Mucosa of descending colon (tissue), 3 donors: ENCODE data around the gene EIPR1. TPM values are rescaled to one million over a fixed set of nuclear protein-coding genes. Genes with fewer than 3 reads are reported as not detected.

Experiments
- ATAC-seq: fragments of 200-7000 bp; cut with Tn5 transposase; one replicate; pipeline ENCODE4 v1.9.1; 2020; ENCODE audit warnings: mild to moderate bottlenecking, moderate library complexity
- DNase-seq, 3 donors: peaks; one replicate each; pipeline ENCODE4 v3.0.0-alpha.2; 2020
- H3K36me3 ChIP-seq: fragments of 200-600 bp; one replicate; pipeline ENCODE4 v1.8.0; 2021; ENCODE audit warnings: low read depth, mild to moderate bottlenecking
- H3K4me1 ChIP-seq: fragments of 200-600 bp; one replicate; pipeline ENCODE4 v1.8.0; 2021; ENCODE audit warnings: low read depth, mild to moderate bottlenecking
- H3K4me3 ChIP-seq: fragments of 200-600 bp; one replicate; pipeline ENCODE4 v1.8.0; 2021; ENCODE audit warnings: mild to moderate bottlenecking
- H3K9me3 ChIP-seq: fragments of 200-600 bp; one replicate; pipeline ENCODE4 v1.8.0; 2021; ENCODE audit warnings: mild to moderate bottlenecking
- CTCF ChIP-seq: fragments of 200-600 bp; IDR thresholded peaks from one replicate; pipeline ENCODE4 v1.8.0; 2022; ENCODE audit warnings: antibody characterized with exemption, mild to moderate bottlenecking
- intact Hi-C, 2 donors: fragments of 100-400 bp; cut with DNase I in 1 of 2; cut with micrococcal nuclease in 1 of 2; formaldehyde crosslinking; loops; one replicate each; pipeline versions ENCODE4 v1.11.0 to v1.11.1; 2022; cut with DNase I, micrococcal nuclease
- total RNA-seq, 3 donors: library from RNA; stranded (reverse); fragmentation: NEBNext Ultra II Directional in 2 of 3; extraction: Animal tissue kit (Norgen Biotek cat#: 25700) in 2 of 3; gene quantifications; one replicate each; pipeline versions ENCODE4 v1.2.1 to v1.2.4, GENCODE V29; 2021 to 2023
- donor health status: DM: no; HTN: no; CAD: no; lungs with moderate emphysema.
- donor health status: DM: no; HTN: no; CAD: no.
- donor health status: DM: no; HTN: yes; CAD: no.

Gene EIPR1
- total RNA-seq, 3 donors from 2014 or later: 15.9 to 27.1 (median 25.0) TPM

GRCh38 chr2:3283206-3283605 is 94.4 kb downstream of the EIPR1 start:
- Histone ChIP-seq H3K36me3 (no peaks in the 10 kb centered on the region), H3K4me3 (no peak overlapping the region), H3K9me3 (no peaks in the 10 kb centered on the region), H3K4me1 (no peaks in the 10 kb centered on the region)
- DNase-seq: no peak
- TF ChIP-seq CTCF: no peak
- ATAC-seq: no peak
- intact Hi-C loops: no loop called here

- no peaks in the 10 kb centered on the region for H3K4me1 ChIP-seq
- H3K4me3 ChIP-seq: no peak overlapping the region
- peak; percentile 32 for ATAC-seq
- TF ChIP-seq CTCF: no peak
- H3K9me3 ChIP-seq: no peaks in the 10 kb centered on the region
- H3K36me3 ChIP-seq: no peaks in the 10 kb centered on the region
- intact Hi-C loops: no loop called here
- no peak for DNase-seq
These were observed 95.3 kb downstream of the EIPR1 start for GRCh38 chr2:3282056-3282998.

- Histone ChIP-seq H3K4me1 (no peaks in the 10 kb centered on the region), H3K4me3 (no peak overlapping the region), H3K9me3 (no peaks in the 10 kb centered on the region), H3K36me3 (no peaks in the 10 kb centered on the region)
- DNase-seq (no peak), ATAC-seq (no peak)
- no peak for TF ChIP-seq CTCF
- intact Hi-C loops: no loop called here
These were observed 96.7 kb downstream of the EIPR1 start for GRCh38 chr2:3280683-3281520.

GRCh38 chr2:3280197-3280596 is 97.4 kb downstream of the EIPR1 start:
- DNase-seq (no peak), ATAC-seq (no peak)
- intact Hi-C loops: no loop called here
- no peaks in the 10 kb centered on the region for H3K9me3 ChIP-seq
- H3K4me1 ChIP-seq: no peaks in the 10 kb centered on the region
- TF ChIP-seq CTCF: no peak
- H3K36me3 ChIP-seq: no peaks in the 10 kb centered on the region
- H3K4me3 ChIP-seq: no peak overlapping the region

- Histone ChIP-seq H3K4me3 (no peak overlapping the region), H3K9me3 (no peaks in the 10 kb centered on the region), H3K4me1 (no peaks in the 10 kb centered on the region), H3K36me3 (no peaks in the 10 kb centered on the region)
- intact Hi-C loops: no loop called here
- ATAC-seq (no peak), DNase-seq (no peak)
- TF ChIP-seq CTCF: no peak
These were observed 98.2 kb downstream of the EIPR1 start for GRCh38 chr2:3279236-3279960.
